Activated T-cell treated with anti-CD3 and anti-CD28 coated beads, Interleukin-2, amount 50 U/mL, for 48 hours (primary cell): ENCODE measurements around the gene ANKRD28.
"Not testable (repeated sequence)": the region's sequence is repeated elsewhere in the genome, so short reads cannot be mapped to it uniquely, and the experiment has no call there.

Experiments
- DNase-seq, 2 experiments: peaks; one replicate each; pipeline ENCODE4 v3.0.0-alpha.2; 2020

Gene ANKRD28

DNA sequence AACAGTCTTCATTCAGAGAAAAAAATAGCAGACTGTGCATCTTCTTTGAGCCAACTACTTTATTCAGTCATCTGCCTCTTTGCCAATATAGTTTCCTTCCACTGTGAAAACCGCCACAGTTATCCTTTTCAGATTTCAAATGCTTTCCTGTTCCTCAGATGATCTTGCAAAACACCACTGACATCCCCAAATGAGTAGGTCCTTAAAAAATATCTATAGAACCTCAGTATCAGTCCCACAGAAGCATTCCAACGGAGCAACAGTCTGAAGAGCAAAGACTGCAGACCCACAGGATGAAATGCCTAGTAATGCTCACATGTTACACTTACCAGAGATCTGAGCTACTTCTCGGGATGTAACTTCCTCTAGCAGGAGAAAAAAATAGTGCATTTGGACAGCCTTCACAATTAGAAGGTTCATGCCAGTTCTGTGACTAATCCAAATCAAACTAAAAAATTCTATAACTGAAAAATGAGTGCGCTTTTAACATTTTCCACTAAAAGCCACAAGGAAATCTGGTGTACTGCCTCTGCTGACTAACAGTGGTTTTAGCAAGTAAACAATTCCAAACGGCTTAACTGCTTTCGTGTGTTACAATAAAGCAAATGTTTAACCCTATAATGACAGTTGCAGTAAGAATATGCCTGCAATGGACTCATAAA, at the start of gene ANKRD28:
Gene ANKRD28, minus strand, starts transcription at position 338 of the 662 bp plus-strand sequence. CDS start 1,458 bp downstream, outside the sequence.
- DNase-seq: peak in 1 of 2 experiments; percentile 36

DNA sequence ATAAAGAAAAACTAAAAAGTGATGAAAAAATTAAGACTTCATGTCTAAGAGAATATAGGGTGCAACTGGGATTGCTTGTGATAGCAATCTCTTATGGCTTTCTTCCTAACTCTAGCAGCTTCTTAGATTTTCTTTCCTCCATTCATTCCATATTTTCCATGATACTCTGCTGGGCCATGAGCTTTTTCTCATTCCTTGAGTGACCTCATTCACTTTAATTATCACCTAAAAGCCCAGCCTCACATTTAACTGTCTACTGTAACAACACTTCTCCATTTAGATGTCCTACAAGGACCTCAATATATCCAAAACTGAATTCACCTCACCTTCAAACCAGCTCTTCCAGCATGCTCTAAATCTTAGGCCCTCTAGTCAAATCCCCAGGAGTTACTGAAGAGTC, 49.5 kb upstream of the ANKRD28 start:
- no peak for DNase-seq

DNA sequence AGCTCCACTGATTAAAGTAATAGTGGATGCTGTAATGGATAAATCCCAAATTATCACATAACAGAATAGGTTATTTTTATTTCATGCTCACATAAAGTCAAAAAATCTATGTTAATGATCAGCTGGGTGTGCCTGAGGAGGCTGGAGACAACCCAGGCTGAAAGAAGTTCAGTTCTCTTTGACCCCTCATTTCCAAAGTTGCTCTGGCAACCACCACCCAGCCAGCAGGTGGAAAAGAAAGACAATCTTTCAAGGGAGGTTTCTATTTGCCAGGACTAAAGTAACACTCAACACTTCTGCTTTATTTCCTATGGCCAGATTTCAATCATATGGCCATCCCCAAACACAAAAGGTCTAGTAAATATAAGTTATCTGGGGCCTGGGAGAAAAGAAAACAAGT, 48.8 kb upstream of the ANKRD28 start:
- no peak for DNase-seq

DNA sequence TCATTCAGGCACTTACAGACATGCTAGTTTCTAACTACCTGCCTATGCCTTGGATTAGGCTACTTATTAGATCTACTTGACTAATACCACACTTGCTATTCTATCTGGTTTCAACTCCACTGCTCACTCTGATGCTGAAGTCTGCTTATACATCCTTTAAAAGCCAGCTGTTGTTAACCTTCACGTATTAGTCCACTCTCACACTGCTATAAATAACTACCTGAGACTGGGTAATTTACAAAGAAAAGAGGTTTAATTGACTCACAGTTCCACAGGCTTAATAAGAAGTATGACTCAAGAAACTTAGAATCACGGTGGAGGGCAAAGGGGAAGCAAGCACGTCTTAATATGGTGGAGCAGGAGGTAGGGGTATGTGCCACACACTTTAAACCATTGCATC, 47.7 kb upstream of the ANKRD28 start:
- DNase-seq: no peak

DNA sequence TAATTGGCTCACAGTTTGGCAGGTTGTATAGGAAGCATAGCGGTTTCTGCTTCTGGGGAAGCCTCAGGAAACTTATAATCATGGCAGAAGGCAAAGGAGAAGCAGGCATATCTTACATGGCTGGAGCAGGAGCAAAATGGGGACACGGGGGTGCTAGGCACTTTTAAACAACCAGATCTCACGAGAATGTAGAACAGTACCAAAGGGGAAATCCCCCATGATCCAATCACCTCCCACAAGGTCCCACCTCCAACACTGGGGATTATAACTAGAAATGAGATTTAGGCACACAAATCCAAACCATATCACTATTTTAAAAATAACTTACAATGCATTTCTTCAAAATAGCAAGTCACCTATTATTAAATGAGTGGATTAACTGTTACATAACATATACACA, 47.1 kb upstream of the ANKRD28 start:
- no peak for DNase-seq

DNA sequence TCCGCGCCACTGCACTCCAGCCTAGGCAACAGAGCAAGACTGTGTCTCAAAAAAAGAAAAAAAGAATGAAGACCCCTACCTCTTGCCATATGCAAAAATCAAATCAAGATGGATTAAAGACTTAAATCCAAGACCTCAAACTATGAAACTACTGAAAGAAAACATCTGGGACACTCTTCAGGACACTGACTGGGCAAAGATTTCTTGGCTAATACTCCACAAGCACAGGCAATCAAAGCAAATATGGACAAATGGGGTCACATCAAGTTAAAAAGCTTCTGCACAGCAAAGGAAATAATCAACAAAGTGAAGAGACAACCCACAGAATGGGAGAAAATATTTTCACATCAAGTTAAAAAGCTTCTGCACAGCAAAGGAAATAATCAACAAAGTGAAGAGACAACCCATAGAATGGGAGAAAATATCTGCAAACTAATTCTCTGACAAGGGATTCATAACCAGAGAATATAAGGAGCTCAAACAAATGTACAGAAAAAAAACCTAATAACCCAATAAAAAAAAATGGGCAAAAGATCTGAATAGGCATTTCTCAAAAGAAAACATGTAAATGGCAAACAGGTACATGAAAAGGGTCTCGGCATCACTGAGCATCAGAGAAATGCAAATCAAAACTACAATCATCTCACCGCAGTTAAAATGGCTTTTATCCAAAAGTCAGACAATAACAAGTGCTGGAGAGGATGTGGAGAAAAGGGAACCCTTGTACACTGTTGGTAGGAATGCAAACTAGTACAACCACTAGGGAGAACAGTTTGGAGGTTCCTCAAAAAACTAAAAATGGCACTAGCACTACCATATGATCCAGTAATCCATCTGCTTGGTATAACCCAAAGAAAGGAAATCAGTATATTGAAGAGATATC, 43.6 kb upstream of the ANKRD28 start:
- DNase-seq: not testable (repeated sequence)

DNA sequence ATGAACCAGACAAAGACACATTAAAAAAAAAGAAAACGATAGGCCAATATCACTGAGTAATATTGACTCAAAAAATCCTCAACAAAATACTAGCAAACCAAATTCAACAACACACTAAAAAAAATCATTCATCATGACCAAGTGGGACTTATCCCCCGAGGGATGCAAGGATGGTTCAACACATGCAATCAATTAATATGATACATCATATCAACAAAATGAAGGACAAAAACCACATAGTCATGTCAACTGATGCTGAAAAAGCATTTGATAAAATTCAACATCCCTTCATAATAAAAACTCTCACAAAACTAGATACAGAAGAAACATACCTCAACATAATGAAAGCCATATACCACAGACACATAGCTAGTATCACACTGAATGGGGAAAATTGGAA, 41.8 kb upstream of the ANKRD28 start:
- DNase-seq: no peak

DNA sequence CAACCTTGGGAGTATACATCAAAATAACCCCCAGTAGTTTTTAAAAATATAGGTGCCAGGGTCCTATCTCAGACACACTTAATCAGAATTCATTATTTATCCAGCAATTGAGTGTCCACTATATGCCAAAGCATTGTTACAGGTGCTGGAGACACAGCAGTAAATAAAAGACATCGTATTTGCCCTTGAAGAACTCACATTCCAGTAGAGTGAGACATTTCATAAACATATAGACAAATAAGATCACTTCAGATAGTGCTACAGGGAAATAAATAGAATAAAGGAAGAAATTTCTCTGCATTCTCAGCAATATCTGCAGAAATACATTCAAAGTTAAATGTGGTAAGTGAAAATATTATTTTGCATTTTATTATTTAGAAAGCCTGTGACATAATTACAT, 34.1 kb upstream of the ANKRD28 start:
- DNase-seq: no peak

DNA sequence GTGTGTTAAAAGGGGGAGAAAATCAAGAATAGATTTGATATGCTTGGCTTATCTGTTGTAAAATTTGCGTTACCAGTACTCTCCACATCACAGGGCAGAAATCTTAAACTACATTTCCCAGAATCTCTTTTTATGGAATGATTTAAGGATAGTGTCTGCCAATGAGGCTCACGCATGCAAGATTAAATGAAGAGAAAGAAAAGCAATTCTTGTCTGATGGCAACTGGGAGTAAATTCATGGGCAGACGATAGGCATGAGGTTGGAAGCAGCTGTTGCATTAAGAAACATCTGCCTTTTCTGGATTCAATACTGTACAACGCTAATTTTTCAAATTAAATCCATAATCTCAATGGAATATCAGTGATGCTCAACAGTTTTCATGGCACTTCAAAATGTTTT, 27.2 kb upstream of the ANKRD28 start:
- DNase-seq: no peak

DNA sequence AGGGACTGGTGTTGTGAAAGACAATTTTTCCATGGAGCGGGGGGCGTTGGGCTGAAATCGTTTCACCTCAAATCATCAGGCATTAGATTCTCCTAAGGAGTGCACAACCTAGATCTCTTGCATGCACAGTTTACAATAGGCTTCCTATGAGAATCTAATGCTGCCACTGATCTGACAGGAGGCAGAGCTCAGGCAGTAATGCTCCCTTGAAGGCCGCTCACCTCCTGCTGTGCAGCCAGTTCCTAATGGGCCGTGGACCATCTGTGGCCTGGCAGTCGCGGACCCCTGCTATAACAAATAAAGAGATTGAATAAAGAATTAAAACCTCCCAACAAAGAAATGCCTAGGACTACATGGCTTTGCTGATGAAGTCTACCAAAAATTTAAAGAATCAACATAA, 25.3 kb upstream of the ANKRD28 start:
- no peak for DNase-seq

DNA sequence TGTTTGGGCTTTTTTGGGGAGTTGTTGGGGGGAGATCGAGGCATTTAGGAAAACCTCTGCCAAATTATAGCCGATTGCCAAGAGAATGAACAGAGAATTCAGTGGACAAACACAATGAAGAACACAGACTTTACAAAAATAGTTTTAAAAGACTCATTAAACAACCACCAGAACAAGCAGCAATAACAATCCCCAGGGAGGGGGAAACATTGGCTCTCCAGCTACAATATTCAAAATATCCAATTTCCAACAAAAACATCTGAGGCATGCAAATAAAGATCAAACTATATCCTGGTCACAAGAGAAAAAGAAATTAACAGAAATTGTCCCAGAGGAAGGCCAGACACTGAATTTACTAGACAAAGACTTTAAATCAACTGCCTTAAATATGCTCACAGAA, 24.5 kb upstream of the ANKRD28 start:
- no peak for DNase-seq

DNA sequence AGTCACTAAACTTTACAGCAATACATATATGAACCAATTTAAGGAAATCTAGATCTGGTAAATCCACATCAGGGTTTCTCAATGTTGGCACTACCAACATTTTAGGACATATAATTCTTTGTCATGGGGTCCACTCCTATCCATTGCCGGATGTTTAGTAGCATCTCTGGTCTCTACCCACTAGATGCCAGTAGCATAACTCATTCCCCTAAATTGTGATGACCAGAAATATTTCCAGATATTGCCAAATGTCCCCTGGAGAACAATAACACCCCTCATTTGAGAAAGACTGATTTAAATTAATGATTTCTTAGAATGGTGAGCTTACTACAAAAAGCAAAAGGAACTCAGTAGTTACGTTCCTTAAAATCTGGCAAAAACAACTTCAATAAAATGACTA, 23.1 kb upstream of the ANKRD28 start:
- no peak for DNase-seq

DNA sequence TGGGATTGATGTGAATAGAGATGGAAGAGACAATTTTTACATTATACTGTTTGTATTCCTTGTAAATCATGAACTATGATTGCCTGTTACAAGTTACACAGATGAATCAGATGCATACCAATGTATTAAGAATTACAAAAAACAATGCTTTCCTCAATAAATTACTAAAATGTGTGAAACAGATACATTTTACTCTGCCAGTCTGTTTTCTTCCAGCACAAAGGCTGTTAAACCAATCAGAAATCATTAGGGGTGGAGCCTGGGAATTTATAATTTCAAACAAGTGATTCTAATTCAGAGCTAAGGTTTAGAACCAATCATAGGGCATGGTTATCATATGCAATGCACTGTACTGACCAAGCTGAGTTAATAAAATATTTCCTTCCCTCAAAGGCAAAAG, 21.8 kb upstream of the ANKRD28 start:
- DNase-seq: no peak

DNA sequence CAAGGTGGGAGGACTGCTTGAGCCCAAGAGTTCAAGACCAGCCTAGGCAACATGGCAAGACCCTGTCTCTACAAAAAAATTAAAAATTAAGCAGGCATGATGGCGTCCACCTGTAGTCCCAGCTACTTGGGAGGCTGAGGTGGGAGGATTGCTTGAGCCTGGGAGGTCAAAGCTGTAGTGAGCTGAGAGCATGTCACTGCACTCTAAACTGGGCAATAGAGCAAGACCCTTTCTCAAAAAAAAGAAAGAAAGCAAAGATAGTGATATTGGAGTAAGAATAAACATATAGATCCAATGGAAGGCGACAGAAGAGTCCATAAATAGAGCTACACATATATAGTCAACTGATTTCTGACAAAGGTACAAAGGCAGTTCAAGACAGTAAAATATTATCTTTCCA, 21.3 kb upstream of the ANKRD28 start:
- DNase-seq: no peak

DNA sequence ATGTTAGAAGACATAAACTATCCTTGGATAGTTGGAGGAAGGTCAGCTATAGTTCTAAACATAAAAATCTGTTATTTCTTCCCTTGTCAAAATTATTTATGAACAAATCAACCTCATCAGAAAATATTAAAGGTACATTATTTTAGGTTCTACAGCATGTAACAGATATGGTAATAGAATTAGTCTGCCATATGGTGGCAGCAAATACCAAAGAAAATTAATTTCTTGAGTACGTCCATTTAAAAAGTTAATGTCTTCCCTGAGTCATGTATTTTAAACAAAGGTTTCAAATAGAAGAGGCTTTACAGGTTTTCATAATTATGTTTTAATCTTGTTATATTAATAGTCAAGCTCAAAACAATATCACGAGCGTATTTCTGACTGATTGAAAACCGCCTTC, 17.9 kb upstream of the ANKRD28 start:
- DNase-seq: no peak

DNA sequence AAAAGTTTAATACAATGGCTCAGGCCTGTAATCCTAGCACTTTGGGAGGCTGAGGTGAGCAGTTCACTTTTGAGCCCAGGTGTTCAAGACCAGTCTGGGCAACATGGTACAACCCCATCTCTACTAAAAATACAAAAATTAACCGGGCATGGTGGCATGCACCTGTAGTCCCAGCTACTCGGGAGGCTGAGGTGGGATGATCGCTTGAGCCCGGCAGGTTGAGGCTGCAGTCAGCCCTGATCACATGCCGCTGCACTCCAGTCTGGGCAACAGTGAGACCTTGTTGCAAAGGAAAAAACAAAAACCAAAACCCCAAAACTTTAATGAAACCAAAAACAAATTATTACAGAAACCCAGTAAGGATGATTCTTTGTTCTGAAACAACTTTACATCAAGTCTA, 15.3 kb upstream of the ANKRD28 start:
- not testable (repeated sequence) for DNase-seq

DNA sequence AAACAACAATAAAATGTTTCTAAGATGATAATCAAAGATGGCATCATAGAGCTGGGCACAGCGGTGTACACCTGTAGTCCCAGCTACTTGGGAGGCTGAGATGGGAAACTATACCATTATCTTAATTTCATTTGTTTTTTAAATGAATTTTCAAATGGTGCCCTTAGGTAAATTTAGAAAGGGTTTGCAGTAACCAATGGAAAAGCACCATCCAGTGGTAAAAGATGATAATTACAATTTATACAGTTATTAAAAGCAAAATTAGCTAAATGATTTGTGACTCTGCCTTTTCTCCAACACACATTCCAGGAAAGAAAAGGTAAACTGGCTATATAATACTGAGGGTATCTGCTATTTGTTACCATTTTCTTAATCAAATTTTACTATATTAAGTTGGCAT, 14.4 kb upstream of the ANKRD28 start:
- DNase-seq: no peak

DNA sequence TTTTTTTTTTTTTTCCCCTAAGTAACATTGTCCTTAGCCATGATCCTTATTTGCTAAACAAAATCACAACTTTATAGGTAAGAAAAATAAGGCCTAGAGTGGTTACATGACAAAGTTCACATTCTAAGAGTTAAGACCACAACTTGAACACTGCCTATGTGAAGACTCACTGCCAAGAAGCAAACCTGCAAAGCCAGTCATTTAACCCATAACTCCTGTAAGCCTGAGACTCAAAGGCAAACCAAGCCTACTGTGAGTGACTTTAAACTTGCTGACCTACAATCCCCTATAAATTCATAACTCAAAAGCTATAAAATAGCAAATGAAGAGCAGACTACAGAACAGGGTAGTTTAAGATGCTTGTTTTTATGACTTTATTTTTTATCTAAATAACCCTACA, 12.9 kb upstream of the ANKRD28 start:
- no peak for DNase-seq

DNA sequence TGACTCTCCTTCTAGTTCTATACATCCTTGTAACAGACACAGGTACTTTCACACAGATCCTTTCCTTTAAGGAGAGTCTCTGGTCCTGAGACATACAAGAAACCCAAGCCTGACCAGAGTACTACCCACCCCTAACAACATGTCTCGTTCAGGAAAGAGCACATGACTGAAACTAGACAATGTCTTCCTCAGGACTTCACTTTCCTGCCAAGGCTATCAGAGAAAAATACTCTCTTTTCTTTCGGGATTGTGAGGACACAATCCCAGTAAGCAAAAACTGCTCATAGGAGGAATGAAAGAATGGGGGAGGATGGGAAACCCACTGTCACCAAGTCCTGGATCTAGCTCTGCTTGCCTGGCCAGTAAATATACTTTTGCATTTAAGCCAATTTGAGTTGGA, 11.5 kb upstream of the ANKRD28 start:
- no peak for DNase-seq

DNA sequence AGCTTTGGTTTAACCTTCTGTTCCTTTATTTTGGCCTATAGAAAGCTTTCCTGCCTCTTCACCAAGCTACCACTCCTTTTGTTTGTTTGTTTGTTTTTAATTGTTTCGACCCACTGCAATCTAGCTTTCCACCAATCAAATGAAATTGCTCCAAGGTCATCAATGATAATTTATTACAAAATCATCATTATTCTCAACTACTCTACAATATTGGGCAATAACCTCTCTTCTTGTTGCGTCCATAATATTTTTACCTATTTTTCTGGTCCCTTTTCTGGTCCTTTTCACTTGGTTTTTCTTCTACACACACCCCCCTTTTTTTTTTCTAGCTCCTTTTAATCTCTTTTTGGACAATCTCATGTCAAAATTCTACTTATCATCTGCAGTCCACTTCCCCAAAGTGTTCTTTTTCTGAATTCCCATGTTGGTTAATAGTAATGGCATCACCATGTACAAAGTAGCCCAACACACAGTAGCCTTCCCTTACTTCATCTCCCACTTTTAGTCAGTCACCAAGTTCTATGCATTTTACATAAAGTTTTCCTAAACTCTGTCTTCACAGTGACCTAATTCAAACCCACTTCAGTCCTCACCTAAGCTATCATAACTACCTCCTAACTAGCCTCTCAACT, 11.0 kb upstream of the ANKRD28 start:
- DNase-seq: no peak

DNA sequence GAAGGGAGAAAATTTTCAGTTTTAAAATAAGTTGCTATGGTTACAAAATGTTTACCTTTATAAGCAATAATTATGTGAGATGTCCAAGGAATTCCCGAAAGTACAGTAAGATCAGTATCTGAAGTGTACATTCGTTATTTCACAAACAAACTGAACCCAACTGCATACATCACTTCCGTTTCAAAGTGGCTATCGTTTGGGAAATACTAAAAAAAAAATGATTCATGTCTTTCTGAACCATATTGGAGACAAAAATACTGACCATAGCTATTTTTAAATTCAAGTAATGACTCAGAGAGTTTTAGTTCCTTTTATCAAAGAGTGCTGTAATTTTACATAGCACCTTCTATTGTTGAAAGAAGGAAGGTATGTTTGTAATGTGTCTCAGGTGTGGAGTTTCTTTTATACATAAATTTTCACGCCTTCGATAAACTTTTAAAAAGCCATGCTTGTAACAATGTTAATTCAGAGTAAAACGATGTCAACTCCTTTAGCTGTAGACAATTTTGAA, 8.0 kb upstream of the ANKRD28 start:
- DNase-seq: no peak

DNA sequence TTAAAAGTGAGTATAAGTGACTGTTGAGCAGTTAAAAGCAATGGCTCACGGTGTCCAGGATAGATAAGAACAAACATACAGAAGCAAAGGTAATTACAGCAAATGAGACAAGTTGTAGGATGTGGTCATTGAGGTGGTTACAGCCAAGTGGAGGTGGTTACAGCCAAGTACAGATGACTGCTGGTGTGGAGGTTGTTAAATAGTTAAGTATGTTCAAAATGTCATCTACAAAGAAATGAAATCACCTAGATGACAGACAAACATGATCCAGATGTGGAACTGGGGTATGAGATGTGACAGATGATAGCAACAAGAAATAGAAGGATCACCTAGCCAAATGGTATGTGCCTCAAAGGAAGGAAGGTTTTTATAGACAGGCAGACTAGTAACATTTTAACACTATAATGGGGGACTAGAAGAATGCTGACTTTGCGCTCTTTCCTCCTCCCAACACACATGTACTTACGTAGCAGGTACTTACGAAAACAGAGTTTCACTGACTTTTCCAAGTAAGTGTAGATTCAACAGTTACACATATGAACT, 6.8 kb upstream of the ANKRD28 start:
- no peak for DNase-seq

DNA sequence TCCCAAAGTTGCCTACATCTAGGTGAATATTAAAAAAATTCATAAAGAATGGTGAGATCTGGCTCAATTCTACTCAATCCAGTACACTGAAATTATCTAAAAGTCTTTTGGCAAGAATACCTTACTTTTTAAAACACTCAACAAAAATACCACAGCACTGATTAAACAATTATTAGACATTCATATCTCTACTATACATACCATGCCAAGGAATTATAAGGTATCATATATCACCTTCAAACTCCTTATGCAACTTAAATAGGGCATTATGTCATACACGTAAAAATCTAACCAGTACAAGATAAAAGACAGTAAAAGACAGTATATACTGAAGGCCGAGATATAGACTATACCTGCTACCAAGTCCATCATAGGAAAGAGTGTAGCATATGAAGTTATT, 6.1 kb upstream of the ANKRD28 start:
- DNase-seq: no peak

DNA sequence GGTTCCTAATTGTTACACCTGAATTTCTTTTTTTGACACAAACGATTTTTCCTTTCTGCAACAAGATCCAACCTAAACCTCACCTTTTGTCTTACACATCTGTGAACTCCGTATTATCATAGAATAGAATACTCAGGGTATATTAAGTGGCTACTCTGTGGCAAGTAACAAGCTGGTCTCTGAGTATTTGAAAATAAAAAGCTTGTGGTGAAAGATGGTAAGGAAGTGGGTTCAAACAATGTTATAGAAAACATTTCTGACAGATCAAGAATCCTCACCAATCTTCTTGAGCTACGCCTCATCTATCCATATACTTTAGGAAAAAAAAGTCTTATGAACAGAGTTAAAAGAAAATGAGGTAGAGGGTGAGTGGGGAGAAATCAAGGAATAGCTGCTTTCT, 3.5 kb upstream of the ANKRD28 start:
- DNase-seq: no peak
